22Rv1 (cell line): ENCODE data around the gene NRDE2.
"Not testable (repeated sequence)": the region's sequence is repeated elsewhere in the genome, so short reads cannot be mapped to it uniquely, and the experiment has no call there.

Source experiments
- CTCF ChIP-seq: fragments of 450-650 bp; IDR thresholded peaks from 2 replicates; pipeline ENCODE4 v1.5.1; 2017; ENCODE audit warnings: mild to moderate bottlenecking
- ZFX ChIP-seq: fragments of 450-650 bp; IDR thresholded peaks from 2 replicates; pipeline ENCODE4 v1.6.1; 2017; ENCODE audit warnings: antibody characterized with exemption, borderline replicate concordance

DNA sequence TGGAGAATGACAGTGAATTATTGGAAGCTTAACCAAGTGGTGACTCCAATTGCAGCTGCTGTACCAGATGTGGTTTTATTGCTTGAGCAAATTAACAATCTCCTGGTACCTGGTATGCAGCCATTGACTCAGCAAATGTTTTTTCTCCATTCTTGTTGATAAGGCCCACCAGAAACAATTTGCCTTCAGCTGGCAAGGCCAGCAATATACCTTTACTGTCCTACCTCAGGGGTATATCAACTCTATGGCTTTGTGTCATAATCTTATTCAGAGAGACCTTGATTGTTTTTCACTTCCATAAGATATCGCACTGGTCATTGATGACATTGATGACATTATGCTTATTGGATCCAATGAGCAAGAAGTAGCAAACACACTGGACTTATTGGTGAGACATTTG is 101.8 kb downstream of the NRDE2 start:
- TF ChIP-seq CTCF, ZFX: not testable (repeated sequence)
